Stimulated activated CD4-positive, alpha-beta T cell treated with anti-CD3 and anti-CD28 coated beads, Interleukin-1b, Interleukin-23, amount 100 ng/mL, for 4 hours (primary cell): ENCODE results near the gene MRPS33.
"Not testable (repeated sequence)": the region's sequence is repeated elsewhere in the genome, so short reads cannot be mapped to it uniquely, and the experiment has no call there.

Experiments
- DNase-seq, 2 donors: peaks; one replicate each; pipeline ENCODE4 v3.0.0-alpha.2; 2020; ENCODE audit warnings: low read depth in 2 of 2

MRPS33 gene

DNA sequence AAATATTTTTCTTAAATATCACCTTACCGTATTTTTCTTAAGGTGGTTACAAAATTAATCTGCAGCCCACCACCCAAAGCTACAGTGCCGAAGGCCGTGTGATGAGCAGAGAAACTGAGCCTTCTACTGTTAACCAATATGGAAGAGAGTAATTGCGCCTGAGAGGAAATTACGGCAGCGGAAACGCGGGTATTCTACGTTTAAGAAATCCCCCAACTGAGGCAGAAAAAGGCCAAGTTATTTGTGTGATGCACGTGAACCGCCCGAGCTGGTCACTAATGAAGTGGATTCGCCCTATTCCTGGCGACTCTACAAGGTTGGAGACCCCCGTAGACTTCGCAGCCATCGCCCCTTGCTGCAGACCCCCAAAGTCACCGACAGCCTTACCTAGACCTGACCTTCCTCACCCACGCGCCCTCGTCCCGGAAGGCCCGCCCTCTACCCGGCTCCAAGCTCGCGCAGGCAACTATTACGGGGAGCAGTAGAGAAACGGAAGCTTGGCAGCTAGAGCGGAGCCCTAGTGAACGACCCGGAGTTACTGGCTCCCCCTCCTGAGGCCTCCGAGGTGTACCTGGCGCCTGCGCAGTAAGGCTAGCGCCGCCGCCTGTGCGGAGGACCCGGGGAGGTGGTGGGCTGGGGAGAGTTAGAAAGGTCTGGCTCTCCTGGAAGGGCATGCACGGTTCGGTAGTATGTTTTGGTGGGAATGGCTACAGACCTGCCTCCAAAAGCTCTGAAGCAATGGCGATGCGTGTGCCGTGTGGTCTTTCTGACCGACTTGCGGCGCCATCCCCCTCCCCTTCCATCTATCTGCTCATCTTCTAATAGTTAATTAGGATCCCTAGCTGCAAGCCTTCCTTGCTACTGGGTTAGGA lies at the start of gene MRPS33:
TSS of gene MRPS33 (minus strand) at position 429 of the 872 bp plus-strand sequence. CDS start 4,319 bp downstream, outside the sequence.
- peak; percentile 86 to 91 for DNase-seq

DNA sequence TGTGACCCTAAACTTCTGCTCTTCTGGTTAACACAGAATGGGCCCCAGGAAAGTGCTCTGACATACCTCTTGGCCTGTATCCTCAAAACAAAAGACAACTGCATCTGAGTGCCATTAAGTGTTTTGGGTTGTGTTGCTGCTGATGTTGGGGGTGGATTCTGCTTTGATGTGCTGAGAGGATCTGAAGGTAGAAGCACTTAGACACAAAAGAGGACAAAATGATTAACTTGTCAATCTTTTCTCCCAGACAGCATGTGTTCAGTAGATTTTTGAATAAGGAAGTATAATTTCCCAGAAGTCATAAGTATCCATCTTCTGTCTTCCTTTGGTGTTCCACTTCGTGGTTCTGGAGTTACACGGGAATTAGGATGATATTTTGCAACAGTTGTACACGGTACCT lies 43.0 kb upstream of the MRPS33 start:
- DNase-seq: no peak

DNA sequence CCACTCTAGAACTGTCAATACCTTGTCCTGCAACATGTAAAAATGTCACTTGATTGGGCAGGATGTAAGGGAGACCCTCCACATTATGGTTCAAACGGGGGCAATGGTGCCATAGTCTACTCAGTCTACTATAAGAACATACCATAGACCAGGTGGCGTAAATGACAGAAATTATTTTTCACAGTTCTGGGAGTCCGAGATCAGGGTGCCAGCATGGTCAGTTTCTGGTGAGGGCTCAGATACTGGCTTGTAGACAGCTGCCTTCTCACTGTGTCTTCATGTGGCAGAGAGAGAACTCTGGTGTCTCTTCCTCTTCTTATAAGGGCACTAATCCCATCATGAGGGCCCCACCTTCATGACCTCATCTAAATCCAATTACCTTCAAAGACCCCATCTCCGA lies 40.4 kb upstream of the MRPS33 start:
- no peak for DNase-seq

DNA sequence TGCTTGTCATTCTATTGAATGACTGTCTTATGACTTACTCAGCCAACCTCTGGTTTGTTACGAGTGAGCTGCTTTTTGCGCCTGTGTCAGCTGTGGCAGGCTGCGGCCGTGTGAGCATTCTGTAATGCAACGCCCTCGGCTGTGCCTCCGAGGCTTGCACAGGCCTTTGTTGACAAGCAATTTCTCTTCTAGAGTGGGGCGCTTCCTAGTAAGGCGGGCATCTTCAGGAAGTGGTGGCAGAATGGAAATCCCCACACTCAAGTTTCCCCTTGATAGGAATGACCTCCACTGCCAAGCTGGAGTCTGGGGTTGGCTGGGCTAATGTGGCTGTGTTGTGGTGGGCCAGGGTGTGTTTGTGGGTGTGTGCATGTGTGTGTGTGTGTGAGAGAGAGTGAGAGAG lies 38.9 kb upstream of the MRPS33 start:
- DNase-seq: peak in 1 of 2 donors; percentile 9

DNA sequence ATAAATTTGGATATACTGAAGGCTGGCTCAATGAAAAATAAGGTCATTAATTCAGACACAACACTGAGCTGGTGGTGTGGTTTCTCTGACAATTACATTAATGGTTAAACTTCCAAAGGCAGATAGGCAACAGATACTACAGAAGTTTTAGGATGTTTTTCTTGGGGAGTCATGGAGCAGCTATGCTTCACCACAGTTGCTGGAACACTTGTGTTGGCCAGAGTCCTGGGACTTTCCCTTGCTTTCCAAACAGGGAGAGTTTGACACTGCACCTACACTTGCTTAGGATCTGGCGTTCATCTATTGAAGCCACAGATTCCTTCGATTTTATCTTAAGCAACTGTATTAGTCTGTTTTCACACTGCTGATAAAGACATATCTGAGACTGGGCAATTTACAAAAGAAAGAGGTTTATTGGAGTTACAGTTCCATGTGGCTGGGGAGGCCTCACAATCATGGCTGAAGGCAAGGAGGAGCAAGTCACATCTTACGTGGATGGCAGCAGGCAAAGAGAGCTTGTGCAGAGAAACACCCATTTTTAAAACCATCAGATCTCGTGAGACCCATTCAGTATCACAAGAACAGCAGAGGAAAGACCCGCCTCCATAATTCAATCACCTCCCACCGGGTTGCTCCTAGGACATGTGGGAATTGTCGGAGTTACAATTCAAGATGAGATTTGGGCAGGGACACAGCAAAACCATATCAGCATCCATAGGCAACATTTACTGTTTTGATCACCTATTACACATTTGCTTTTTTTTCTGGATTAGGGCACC lies 31.3 kb upstream of the MRPS33 start:
- DNase-seq: no peak

DNA sequence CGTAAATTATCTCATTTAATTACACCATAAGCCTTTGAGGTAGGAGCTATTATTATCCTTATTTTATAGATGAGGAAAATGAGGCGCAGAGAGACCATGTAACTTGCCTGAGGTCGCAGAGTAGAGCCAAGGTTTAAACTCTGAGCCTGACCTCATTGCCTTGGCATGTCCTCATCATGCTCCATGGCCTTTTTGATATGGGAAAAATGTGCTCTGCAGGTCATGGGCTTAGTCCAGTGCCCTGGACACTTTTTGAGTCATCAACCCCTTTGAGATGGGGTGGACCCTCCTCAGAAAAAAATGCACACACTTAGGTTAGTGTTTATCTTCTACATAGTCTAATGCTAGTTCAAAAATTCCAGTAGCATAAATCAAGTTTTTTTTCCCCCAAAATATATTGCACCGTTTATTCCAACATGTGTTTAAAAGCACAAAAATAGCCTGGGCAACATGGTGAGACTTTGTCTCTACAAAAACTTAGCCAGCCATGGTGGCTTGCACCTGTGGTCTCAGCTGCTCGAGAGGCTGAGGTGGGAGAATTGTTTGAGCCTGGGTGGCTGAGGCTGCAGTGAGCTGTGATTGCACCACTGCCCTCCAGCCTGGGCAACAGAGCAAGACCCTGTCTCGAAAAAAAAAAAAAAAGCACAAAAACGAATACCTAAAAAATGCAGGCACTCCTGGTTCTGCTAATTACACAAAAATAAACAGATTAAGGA lies 30.5 kb upstream of the MRPS33 start:
- DNase-seq: no peak

DNA sequence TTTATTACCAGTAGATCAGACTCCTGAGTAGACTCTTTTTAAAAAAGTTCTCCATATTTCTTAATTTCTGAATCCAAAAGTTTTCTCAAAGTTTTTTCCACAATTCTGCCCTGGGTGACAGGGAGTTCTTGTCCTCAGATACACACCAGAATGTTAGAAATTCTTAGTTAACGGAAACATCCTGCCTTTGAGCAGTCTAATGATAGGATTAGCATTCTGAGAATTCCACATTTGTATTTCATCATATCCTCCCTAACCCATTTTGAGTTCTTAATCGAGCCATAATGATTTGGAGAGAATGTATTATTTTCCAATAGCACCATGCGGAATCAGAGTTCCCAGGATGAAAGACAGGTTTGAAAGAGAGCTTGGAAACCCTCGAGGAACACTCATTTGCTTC lies 28.9 kb upstream of the MRPS33 start:
- no peak for DNase-seq

DNA sequence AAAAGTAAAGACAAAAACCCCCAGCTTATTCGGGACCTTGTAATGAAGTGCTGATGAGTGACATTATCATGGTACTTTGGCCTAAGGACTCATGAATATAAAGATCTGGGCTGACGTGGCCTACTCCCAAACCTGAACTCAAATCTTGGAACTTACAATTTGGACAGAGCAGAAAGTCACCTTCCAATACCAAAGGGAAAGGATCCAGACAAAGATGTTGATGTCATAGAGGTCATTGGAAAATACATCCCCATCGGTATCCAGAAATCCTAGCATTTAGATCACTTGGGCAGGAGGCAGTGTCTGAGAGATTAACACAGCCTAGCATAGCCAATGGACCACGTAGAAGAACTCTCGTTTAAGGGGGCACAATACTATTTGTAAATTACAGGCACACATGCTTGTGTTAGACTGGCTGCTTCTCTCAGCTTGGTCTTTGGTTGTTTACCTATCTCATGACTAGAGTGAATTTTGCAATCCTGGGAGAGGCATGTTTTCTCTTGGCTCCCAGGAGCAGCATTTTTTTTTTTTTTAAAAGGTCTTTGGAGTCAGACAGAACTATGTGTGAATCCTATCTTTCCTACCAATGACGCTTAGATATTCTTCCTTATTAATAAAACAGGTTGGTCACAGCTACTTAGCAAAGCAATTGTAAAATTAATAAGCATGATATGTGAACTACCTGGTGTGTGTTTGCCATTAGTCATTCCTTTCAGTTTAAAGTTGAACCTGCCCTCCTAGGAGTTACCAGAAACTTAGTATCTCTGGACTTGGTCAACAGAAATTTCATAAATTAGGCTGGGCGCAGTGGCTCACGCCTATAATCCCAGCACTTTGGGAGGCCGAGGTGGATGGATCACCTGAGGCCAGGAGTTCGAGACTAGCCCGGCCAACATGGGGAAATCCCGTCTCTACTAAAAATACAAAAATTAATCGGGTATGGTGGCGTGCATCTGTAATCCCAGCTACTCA lies 27.8 kb upstream of the MRPS33 start:
- DNase-seq: no peak

DNA sequence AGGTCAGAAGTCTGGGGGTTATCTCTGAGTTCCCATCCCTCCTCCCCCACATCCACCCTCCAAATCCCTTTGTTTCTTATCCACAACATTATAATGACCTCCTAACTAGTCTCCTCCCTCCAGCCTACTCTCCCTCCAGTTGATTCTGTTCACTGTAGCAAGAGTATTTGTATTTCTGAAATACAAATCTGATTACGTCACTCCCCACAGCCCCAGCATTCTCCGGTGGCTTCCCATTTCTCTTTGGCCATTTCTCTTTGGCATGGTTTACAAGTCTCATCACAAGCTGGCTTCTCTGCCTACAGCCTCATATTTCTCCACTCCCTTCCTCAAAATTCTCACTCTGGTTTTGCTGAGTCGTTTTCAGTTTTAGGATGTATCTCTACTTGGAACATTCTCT lies 24.6 kb upstream of the MRPS33 start:
- no peak for DNase-seq

DNA sequence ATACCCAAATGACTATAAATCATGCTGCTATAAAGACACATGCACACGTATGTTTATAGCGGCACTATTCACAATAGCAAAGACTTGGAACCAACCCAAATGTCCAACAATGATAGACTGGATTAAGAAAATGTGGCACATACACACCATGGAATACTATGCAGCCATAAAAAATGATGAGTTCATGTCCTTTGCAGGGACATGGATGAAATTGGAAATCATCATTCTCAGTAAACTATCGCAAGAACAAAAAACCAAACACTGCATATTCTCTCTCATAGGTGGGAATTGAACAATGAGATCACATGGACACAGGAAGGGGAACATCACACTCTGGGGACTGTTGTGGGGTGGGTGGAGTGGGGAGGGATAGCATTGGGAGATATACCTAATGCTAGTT lies 23.3 kb upstream of the MRPS33 start:
- DNase-seq: not testable (repeated sequence)

DNA sequence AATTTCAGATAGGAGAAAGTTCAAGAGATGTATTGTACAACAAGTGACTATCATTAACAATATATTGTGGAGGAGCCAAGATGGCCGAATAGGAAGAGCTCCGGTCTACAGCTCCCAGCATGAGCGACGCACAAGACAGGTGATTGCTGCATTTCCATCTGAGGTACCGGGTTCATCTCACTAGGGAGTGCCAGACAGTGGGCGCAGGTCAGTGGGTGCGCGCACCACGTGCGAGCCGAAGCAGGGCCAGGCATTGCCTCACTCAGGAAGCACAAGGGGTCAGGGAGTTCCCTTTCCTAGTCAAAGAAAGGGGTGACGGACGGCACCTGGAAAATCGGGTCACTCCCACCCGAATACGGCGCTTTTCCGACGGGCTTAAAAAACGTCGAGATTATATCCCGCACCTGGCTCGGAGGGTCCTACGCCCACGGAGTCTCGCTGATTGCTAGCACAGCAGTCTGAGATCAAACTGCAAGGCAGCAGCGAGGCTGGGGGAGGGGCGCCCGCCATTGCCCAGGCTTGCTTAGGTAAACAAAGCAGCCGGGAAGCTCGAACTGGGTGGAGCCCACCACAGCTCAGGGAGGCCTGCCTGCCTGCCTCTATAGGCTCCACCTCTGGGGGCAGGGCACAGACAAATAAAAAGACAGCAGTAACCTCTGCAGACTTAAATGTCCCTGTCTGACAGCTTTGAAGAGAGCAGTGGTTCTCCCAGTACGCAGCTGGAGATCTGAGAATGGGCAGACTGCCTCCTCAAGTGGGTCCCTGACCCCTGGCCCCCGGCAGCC lies 18.0 kb upstream of the MRPS33 start:
- not testable (repeated sequence) for DNase-seq

DNA sequence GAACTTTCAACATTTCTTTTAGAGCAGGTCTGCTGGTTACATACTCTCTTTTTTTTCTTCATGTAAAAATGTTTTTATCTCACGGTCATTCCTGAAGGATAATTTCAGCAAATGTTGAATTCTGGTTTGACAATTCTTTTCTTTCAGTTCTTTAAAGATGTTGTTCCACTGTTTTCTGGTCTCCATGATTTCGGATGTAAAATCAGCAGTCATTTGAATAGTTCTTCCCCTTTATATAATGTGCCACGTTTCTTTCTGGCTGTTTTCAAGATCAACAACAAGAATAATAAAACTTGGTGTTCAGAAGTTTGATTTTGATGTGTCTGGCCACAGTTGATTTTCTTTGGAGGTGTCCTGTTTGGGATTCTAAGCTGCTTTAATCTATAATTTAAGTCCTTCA lies 14.0 kb upstream of the MRPS33 start:
- DNase-seq: no peak

DNA sequence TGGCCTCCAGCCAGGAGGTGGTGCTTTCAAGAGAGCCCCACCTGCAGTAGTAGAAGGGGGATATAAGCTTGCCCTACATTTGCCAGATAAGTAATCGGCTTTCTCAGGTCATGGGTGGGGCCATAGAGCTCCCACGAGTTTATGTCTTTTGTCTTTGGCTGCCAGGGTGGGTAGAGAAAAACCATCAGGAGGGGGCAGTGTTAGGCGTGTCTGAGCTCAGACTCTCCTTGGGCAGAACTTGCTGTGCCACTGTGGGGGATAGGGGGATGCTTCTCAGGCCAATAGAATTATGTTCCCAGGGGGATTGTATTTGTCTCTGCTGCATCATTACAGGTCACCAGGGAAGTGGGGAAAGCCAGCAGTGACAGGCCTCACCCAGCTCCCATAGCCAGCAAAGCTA lies 12.3 kb upstream of the MRPS33 start:
- DNase-seq: no peak

DNA sequence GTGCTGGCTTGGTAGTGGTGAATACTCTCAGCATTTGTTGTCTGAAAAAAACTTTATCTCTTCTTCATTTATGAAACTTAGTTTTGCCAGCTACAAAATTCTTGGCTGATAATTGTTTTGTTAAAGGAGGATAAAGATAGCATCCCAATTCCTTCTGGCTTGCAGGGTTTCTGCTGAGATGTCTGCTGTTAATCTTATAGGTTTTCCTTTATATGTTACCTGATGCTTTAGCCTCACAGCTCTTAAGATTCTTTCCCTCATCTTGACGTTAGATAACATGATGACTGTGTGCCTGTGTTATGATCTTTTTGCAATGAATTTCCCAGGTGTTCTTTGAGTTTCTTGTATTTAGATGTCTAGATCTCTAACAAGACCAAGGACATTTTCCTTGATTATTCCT lies 9.9 kb upstream of the MRPS33 start:
- DNase-seq: no peak

DNA sequence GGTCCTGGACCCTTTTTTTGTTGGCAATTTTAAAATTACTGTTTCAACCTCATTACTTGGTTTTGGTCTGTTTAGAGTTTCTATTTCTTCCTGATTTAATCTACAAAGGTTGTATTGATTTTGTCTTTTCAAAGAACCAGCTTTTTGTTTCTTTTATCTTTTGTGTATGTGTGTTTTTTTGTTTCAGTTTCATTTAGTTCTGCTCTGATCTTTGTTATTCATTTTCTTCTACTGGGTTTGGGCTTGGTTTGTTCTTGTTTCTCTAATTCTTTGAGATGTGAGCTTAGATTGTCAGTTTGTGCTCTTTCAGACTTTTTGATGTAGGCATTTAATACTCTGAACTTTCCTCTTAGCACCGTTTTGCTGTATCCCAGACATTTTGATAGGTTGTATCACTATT lies 8.5 kb upstream of the MRPS33 start:
- DNase-seq: no peak

DNA sequence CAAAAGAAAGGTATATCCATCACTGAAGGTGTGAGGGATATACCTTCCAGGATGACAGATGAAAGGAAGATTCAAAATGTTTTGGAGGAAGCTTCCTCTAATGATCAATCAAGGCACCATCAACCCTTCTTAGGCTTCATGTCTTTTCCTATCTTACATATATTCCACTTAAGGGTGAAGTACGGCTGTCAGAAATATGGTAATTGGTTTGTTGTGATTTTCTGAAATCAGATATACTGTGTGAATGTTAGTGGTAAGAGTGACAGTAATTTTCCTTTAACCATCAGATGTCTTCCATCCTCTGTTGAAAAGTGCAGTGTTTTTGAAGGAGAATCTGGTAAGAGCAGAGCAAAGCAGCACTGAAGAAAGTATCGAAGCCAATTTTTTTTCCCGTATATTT lies 2.8 kb upstream of the MRPS33 start:
- DNase-seq: no peak

DNA sequence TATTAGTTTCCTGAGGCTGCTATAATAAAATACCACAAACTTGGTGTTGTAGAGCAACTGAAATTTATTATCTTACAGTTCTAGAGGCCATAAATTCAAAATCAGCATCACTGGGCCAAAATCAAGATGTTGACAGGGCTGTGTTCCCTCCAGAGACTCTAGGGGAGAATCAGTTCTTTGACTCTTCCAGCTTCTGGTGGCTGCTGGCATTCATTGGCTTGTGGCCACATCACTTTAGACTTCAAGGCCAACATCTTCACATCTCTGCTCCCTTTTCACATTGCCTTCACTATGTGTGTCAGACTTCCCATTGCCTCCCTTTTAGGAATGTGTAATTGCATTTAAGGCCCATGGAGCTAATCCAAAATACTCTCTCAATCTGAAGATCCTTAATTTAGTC lies 1.6 kb upstream of the MRPS33 start:
- DNase-seq: no peak

DNA sequence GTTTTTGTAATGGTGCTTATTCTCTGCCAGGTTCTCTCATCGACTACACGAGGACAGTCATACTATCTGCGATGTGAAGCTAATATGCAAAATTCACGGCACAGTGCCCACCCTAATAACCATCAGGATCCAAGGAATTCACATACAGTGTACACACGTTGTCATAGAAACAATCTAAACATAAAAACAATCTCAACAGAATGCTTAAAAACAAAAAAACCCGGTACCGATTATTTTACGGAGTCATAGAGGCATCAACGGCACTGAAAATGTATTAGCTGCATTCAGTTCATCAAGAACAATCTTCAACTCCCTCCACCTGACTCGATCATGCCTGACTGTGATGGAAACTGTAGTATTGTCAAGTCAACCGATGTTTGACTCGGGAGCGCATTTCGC lies 628 bp downstream of the MRPS33 start:
- no peak for DNase-seq

DNA sequence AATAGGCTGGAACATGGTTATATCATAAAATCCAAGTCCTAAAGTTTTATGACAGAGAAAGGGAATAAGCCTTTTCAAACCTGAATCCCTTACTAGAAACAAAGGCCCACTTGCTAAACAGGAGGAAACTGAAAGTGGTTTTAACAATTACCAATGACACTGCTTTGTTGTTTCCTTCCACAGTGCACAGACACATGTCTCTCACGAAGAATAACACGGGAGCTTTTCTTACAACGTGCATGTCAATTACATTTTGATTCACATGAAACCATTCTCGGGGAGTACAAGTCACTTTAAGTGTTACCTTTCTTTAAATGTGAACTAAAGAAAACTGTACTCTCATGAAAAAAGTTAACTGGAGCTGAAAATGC lies 1.4 kb downstream of the MRPS33 start:
- DNase-seq: no peak

DNA sequence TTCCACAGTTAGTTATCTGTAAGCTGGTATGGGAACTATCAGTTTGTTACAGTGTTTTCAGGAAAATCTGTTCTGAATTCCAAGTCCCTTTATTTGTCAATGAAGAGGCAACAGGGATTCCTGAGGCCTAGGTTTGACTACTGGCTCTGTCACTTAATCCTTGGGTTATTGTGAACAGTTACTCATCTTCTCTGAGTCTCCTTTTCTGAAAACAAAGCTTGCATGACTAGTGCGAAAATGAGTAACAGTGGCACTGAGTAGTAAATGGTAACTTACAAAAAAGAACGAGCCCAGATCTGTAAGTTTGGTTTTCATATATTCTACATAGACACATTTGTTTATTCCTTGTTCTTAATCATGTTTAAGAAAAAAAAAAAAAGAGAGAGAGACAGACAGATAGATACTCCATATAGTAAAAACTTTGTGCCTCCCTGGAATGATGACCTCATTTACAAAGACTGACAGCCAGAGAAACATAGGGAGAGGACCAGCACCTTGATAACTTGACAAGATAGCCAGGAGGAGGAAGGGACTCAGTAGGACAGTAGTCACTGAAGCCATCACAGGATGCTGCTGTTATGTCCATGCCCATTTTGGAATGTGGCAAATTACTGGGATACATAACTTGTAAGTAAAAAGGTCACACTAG lies 1.9 kb downstream of the MRPS33 start:
- no peak for DNase-seq
